GM12878 (cell line): ENCODE measurements around the gene POFUT2. TPM values are rescaled to one million over a fixed set of nuclear protein-coding genes. Genes with fewer than 3 reads are reported as not detected.

Experiments
- ATAC-seq: fragments of 200-7000 bp; cut with Tn5 transposase; 3 replicates; pipeline ENCODE4 v1.9.1; 2020; ENCODE audit warnings: mild to moderate bottlenecking, moderate library complexity
- BruUV-seq: library from RNA; stranded (reverse); fragments of 400-500 nt; replicated peaks from 2 replicates; lab custom pipeline; 2021; lab: Mats Ljungman, UMichigan
- CTCF ChIA-PET: fragments of 300-600 bp; sonication (Branson Sonifier 250); formaldehyde crosslinking; extraction: SDS; loops from one replicate; lab custom pipeline; 2021; ENCODE audit warnings: inconsistent platforms; lab: Yijun Ruan, JAX
- POLR2A ChIA-PET: fragments of 350-600 bp; formaldehyde crosslinking; extraction: SDS; loops from one replicate; lab custom pipeline; 2021; ENCODE audit warnings: inconsistent platforms; lab: Charles Lee
- RAD21 ChIA-PET: fragments of 300-600 bp; sonication (Branson Sonifier 250); formaldehyde crosslinking; loops from one replicate; lab custom pipeline; 2023; ENCODE audit warnings: antibody characterized with exemption; ENCODE audit not compliant: unreplicated experiment; lab: Charles Lee
- SMC1A ChIA-PET: fragments of 300-600 bp; sonication (Branson Sonifier 250); formaldehyde crosslinking; loops from one replicate; lab custom pipeline; 2023; ENCODE audit not compliant: unreplicated experiment, uncharacterized antibody; lab: Charles Lee
- DNase-seq: peaks from one replicate; pipeline ENCODE4 v3.0.0-alpha.2; 2011; ENCODE audit warnings: low read depth, low spot score
- FAIRE-seq: peaks from 3 replicates; lab custom pipeline; 2011; peaks lifted over from hg19 to GRCh38; lab: Jason Lieb, UNC
- H2AFZ ChIP-seq: 2 replicates; pipeline ENCODE4 v1.6.0; 2011; ENCODE audit warnings: low read depth, low read length, control low read depth; ENCODE audit not compliant: control insufficient read depth
- H3K27ac ChIP-seq: 2 replicates; pipeline ENCODE4 v1.5.1; 2011; ENCODE audit warnings: control low read depth; ENCODE audit not compliant: control insufficient read depth, insufficient read depth
- H3K27me3 ChIP-seq, 2 experiments: replicated peaks in 1 of 2; 2 replicates each; pipeline versions ENCODE4 v1.6.0 to v1.6.1; 2011; ENCODE audit warnings: low read length in 1 of 2; ENCODE audit not compliant: control insufficient read depth in 2 of 2, insufficient read depth in 2 of 2
- H3K36me3 ChIP-seq, 2 experiments: 2 replicates each; pipeline ENCODE4 v1.5.1; 2011; ENCODE audit warnings: low read length in 1 of 2; ENCODE audit not compliant: control insufficient read depth in 2 of 2, insufficient read depth in 2 of 2
- H3K4me1 ChIP-seq: 2 replicates; pipeline ENCODE4 v1.6.1; 2011; ENCODE audit warnings: mild to moderate bottlenecking, low read length, moderate library complexity, mixed read lengths; ENCODE audit not compliant: control insufficient read depth, insufficient read depth
- H3K4me2 ChIP-seq: 2 replicates; pipeline ENCODE4 v1.6.0; 2011; ENCODE audit warnings: control low read depth; ENCODE audit not compliant: control insufficient read depth, insufficient read depth
- H3K4me3 ChIP-seq: fragments of 200-600 bp; sonication (generic); 2 replicates; pipeline ENCODE4 v1.5.1; 2016
- H3K79me2 ChIP-seq: 2 replicates; pipeline ENCODE4 v1.6.0; 2011; ENCODE audit warnings: low read length; ENCODE audit not compliant: control insufficient read depth, insufficient read depth
- H3K9ac ChIP-seq: 2 replicates; pipeline ENCODE4 v1.8.0; 2011; ENCODE audit warnings: low read length, control low read depth, mixed read lengths; ENCODE audit not compliant: control insufficient read depth, insufficient read depth
- H3K9me3 ChIP-seq: replicated peaks from 3 replicates; pipeline ENCODE4 v1.5.1; 2011; ENCODE audit warnings: mild to moderate bottlenecking, low read length; ENCODE audit not compliant: control insufficient read depth, insufficient read depth
- H4K20me1 ChIP-seq: 2 replicates; pipeline ENCODE4 v1.6.0; 2011; ENCODE audit not compliant: control insufficient read depth, insufficient read depth
- ATF3 ChIP-seq: IDR thresholded peaks from 2 replicates; pipeline ENCODE4 v1.6.1; 2011; ENCODE audit warnings: low read depth, mild to moderate bottlenecking, low read length, moderate library complexity, borderline replicate concordance; ENCODE audit errors: extremely low read depth
- BHLHE40 ChIP-seq, 2 experiments: fragments of 450-650 bp in 1 of 2; IDR thresholded peaks; 2 replicates each; pipeline ENCODE4 v1.6.1; 2011 to 2017; ENCODE audit warnings: low read depth in 2 of 2, borderline replicate concordance in 1 of 2, improper control_type of control experiment in 1 of 2, low read length in 1 of 2, mild to moderate bottlenecking in 1 of 2
- CEBPB ChIP-seq, 2 experiments: fragments of 150-350 bp in 1 of 2; IDR thresholded peaks; 2 replicates each; pipeline ENCODE4 v1.6.1; 2012 to 2014; ENCODE audit warnings: low read depth in 2 of 2, low read length in 2 of 2, borderline replicate concordance in 1 of 2, inconsistent platforms in 1 of 2
- CHD4 ChIP-seq: fragments of 200-600 bp; sonication (generic); IDR thresholded peaks from 2 replicates; pipeline ENCODE4 v1.6.1; 2016; ENCODE audit warnings: mild to moderate bottlenecking
- HDGF ChIP-seq: fragments of 450-650 bp; IDR thresholded peaks from 2 replicates; pipeline ENCODE4 v1.6.1; 2016; ENCODE audit warnings: antibody characterized with exemption
- NRF1 ChIP-seq: conservative IDR thresholded peaks from 2 replicates; pipeline ENCODE4 v1.6.1; 2011; ENCODE audit warnings: mild to moderate bottlenecking, low read depth, low read length, improper control_type of control experiment
- PAX8 ChIP-seq: fragments of 450-650 bp; IDR thresholded peaks from 2 replicates; pipeline ENCODE4 v1.6.1; 2017; ENCODE audit warnings: mild to moderate bottlenecking, moderate library complexity
- SIN3A ChIP-seq: IDR thresholded peaks from 2 replicates; pipeline ENCODE4 v1.6.1; 2012; ENCODE audit warnings: low read depth, low read length, improper control_type of control experiment
- SIX5 ChIP-seq: IDR thresholded peaks from 2 replicates; pipeline ENCODE4 v1.6.1; 2011; ENCODE audit warnings: mild to moderate bottlenecking, low read depth, low read length, moderate library complexity; ENCODE audit not compliant: severe bottlenecking
- SMAD5 ChIP-seq: IDR thresholded peaks from 2 replicates; pipeline ENCODE4 v1.6.1; 2016; ENCODE audit warnings: antibody characterized with exemption, low read depth
- ZSCAN29 ChIP-seq: fragments of 450-650 bp; IDR thresholded peaks from 2 replicates; pipeline ENCODE4 v1.6.1; 2017; ENCODE audit warnings: mild to moderate bottlenecking, moderate library complexity
- WGBS: methylation state at CpG from one replicate; pipeline ENCODE4 v1.1.6; 2016; ENCODE audit warnings: low lambda C conversion rate; ENCODE audit not compliant: insufficient replicate concordance, insufficient coverage; ENCODE audit errors: missing lambda C conversion rate; 5-methylcytosine and 5-hydroxymethylcytosine counted together
- in situ Hi-C: fragments of 300-500 bp; cut with MboI; formaldehyde crosslinking; loops from 9 replicates; pipeline ENCODE4 v1.14.3; 2018; ENCODE audit warnings: mixed read lengths
- intact Hi-C: fragments of 100-400 bp; cut with micrococcal nuclease; formaldehyde crosslinking; loops from one replicate; pipeline ENCODE4 v1.14.2; 2022; ENCODE audit not compliant: unreplicated experiment
- polyA plus RNA-seq, 11 experiments: library from polyadenylated mRNA; depleted of rRNA in 4 of 11; unstranded in 6 of 11; stranded (reverse) in 5 of 11; fragments of >200 nt; fragmentation: Nextera tagmentation in 4 of 11; fragmentation: Illumina TruSeq in 1 of 11; extraction: Ambion mirVana in 4 of 11; extraction: Trizol in 1 of 11; gene quantifications; 1 replicate in 1 of 11; 2 replicates in 10 of 11; pipeline versions ENCODE4 v1.2.1 to v1.2.3, GENCODE V29; 2011 to 2016; ENCODE audit warnings: inconsistent platforms in 2 of 11, missing spikeins in 2 of 11, low read depth in 1 of 11
- total RNA-seq, 4 experiments: library from RNA; depleted of rRNA in 3 of 4; stranded (reverse); fragments of >200 nt in 3 of 4; fragmentation: Illumina TruSeq in 1 of 4; extraction: Trizol in 1 of 4; gene quantifications; 2 replicates each; pipeline versions ENCODE4 v1.2.1 to v1.2.3, GENCODE V29; 2013 to 2021

POFUT2 gene
- total and polyA plus RNA-seq, 10 of the 15 experiments (the other 5 are each of a cell fraction or from before 2014, with no cell fraction given), result 1.2 to 15.1 (median 6.8) TPM

GRCh38 chr21:45313682-45314081 lies 26.0 kb upstream of the POFUT2 start:
- Histone ChIP-seq H3K9ac (no peak overlapping the region), H3K9me3 (no peaks in the 10 kb centered on the region), H3K4me2 (no peak overlapping the region), H3K4me1 (no peaks in the 10 kb centered on the region), H2AFZ (no peak overlapping the region), H3K27me3 (peaks cover 0 to 1% of the 10 kb centered on the region in 2 experiments; a peak in 1 of 4 replicates), H3K4me3 (no peak overlapping the region), H3K79me2 (no peaks in the 10 kb centered on the region), H4K20me1 (no peaks in the 10 kb centered on the region), H3K36me3 (no peaks in the 10 kb centered on the region), H3K27ac (no peak overlapping the region)
- WGBS, result 28% methylated on average over 3 of the region's 3 CpGs
- ATAC-seq (no peak), FAIRE-seq (no peak), DNase-seq (no peak)
- ChIA-PET RAD21 (no interaction called here), CTCF (interaction anchor here (1.1 kb wide), 1 partner anchor 11 kb away, joined by 3 read pairs; no protein-coding TSS in a partner anchor), SMC1A (no interaction called here), POLR2A (no interaction called here)
- no TSS peak for BruUV-seq
- intact Hi-C loops (no loop called here), in situ Hi-C loops (no loop called here)
- TF ChIP-seq SIX5 (no peak), ATF3 (no peak), CEBPB (IDR thresholded peaks at IDR 0.05; ENCODE audit: borderline replicate concordance in 1 of 2, low read depth in 2 of 2, low read length in 2 of 2) (no peak), ZSCAN29 (no peak), BHLHE40 (IDR thresholded peaks at IDR 0.05; ENCODE audit: borderline replicate concordance in 1 of 2, low read depth in 2 of 2, low read length in 1 of 2) (no peak), SIN3A (no peak), PAX8 (no peak), NRF1 (no peak), HDGF (no peak), SMAD5 (no peak), CHD4 (no peak)
